Transverse colon (tissue), 4 donors: ENCODE measurements around the gene CKMT1B.
"Not testable (repeated sequence)": the region's sequence is repeated elsewhere in the genome, so short reads cannot be mapped to it uniquely, and the experiment has no call there.

Experiments
- POLR2A ChIP-seq: fragments of 450-650 bp; IDR thresholded peaks from one replicate; pipeline ENCODE4 v1.6.1; 2016; ENCODE audit warnings: antibody characterized with exemption, mild to moderate bottlenecking, moderate library complexity
- POLR2AphosphoS5 ChIP-seq, 3 donors: sonication (generic); formaldehyde crosslinking; IDR thresholded peaks; one replicate each; pipeline ENCODE4 v1.6.1; 2016; ENCODE audit warnings: antibody characterized with exemption in 3 of 3
- TF ChIP-seq, protein P1 (sequence below), 5 experiments: fragments of 200-600 bp in 3 of 5; fragments of 450-650 bp in 2 of 5; sonication (generic) in 3 of 5; IDR thresholded peaks; 1 replicate in 2 of 5; 2 replicates in 3 of 5; pipeline ENCODE4 v1.5.1; 2016 to 2017; ENCODE audit warnings: antibody characterized with exemption in 5 of 5, inconsistent platforms in 3 of 5, mild to moderate bottlenecking in 2 of 5, moderate library complexity in 1 of 5

DNA sequence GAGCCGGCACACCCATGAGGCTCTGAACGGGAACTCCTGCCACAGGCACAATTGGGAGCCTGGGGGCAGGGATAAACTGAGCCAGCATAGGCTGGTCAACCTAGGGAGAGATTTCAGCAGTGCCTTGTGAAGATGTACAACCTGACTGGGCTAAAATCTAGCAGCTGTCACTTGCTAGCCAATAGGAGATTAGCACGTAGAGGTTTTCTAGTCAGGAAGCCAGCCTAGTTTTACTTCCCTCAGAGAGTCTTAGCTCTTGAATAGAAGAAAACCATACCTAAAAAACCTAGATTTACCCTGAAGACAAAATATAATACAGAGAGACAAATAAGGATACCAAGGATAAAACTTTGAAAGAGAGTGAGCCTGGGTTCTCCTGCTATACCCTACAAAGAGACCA, 31.1 kb upstream of the CKMT1B start:
- not testable (repeated sequence) for TF ChIP-seq POLR2AphosphoS5 (IDR thresholded peaks at IDR 0.05); POLR2A
- TF ChIP-seq, protein P1, sequence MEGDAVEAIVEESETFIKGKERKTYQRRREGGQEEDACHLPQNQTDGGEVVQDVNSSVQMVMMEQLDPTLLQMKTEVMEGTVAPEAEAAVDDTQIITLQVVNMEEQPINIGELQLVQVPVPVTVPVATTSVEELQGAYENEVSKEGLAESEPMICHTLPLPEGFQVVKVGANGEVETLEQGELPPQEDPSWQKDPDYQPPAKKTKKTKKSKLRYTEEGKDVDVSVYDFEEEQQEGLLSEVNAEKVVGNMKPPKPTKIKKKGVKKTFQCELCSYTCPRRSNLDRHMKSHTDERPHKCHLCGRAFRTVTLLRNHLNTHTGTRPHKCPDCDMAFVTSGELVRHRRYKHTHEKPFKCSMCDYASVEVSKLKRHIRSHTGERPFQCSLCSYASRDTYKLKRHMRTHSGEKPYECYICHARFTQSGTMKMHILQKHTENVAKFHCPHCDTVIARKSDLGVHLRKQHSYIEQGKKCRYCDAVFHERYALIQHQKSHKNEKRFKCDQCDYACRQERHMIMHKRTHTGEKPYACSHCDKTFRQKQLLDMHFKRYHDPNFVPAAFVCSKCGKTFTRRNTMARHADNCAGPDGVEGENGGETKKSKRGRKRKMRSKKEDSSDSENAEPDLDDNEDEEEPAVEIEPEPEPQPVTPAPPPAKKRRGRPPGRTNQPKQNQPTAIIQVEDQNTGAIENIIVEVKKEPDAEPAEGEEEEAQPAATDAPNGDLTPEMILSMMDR (IDR thresholded peaks at IDR 0.05): not testable (repeated sequence)
